HG02798 (cell line): Measurements from ENCODE around the gene SGCD.

ENCODE experiments used
- ATAC-seq: cut with Tn5 transposase; IDR thresholded peaks from one replicate; pipeline ENCODE4 v1.9.1; 2021; ENCODE audit warnings: mild to moderate bottlenecking; ENCODE audit not compliant: unreplicated experiment, poor library complexity

Gene SGCD

DNA sequence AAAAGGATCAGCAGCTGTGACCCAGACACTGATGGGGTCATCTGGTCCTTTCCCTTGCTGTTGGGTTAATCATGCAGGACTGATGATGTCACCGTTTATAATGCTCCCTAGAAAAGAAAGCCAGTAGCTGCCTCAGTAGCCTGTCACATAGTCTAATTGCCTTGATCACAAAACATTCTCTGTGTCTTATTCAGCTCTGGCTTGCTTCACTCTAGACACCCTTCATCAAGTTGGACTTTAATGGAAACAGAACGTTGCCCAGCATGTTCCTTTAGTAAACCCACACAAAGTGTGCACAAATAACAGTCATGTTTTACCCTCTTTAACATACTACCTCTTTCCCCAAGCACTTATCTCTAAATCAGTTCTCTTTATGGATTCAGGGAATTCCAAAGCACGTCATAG, 170.8 kb downstream of the SGCD start:
- no peak for ATAC-seq

DNA sequence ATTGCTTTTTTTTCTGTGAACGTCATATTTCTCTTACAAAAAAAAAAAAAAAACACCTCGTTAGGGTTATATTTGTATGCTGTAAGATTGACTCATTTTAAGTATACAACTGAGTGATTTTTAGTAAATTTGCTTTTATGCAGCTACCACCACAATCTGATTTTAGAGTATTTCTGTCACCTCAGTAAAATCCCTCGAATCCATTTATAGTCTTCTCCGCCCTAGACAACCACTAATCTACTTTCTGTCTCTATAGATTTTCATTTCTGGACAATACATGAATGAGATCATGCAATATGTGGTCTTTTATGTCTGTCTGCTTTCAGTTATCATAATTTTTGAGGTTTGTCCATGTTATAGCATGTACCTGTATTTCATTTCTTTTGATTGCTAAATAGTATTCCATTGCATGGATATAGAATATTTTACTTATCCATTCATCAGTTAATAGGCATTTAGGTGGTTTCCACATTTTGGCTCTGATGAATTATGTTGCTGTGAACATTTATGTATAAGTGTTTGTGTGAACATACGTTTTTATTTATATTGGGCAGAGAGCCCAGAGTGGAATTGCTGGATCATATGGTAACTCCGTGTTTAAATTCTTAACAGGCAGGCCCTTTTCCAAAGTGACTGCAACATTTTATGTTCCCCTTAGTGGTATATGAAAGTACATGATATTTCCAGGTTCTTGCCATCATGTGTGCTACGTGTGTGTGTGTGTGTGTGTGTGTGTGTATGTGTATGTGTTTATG, 171.4 kb downstream of the SGCD start:
- ATAC-seq = no peak

DNA sequence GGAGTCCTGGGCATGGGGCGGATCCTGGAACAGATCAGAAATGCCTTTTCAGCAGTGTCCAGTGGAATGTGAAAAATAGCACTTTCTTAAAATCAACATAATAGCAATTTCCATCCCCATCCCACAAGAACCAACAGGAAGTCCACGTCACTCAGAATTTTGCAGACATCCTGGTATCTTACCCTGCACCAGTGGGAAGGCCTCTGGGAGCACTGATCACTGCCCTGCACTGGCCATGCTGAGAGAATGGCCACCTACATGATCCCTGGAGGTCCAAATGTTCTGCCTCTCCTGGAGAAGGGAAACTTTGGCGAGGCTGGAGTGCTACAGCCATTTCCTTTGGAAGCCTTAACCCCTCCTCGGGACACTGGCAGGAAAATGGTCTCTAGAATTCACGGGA, 173.8 kb downstream of the SGCD start:
- no peak for ATAC-seq

GRCh38 chr5:156505101-156505500, 178.1 kb downstream of the SGCD start:
- ATAC-seq = no peak

DNA sequence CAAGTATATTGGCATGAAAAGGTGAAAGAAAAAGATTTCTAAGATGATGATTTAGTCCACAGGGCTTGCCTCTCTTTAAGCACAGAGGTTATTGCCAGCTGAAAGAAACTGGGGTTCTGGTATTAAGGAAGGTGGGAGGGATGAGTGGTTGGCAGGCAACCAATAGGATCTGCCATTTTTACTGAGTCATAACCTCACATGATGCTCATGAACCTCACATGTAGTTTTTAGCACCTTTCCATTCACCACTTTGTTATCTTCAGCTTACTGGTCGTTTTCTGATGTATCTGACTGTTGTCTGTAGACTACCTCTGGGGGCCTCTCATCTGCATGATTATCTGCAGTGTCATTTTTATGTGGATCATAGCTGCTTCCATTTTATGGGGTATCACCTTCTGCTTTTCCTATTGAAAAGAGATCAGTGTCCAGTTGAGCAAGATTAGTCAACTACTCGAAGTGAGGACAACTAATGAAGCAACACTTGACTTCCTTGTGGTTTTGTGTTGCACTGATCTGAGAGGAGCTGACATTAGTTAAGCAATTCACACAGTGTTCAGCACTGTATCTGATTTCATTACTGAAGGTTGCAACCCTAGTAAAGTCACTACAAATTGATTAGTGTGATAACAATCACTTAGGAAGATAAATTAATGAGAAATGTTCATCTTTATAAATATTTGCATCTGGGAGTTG, 186.3 kb downstream of the SGCD start:
- no peak for ATAC-seq

GRCh38 chr5:156515121-156515520, 188.2 kb downstream of the SGCD start:
- no peak for ATAC-seq

GRCh38 chr5:156515803-156516360, 188.9 kb downstream of the SGCD start:
- no peak for ATAC-seq

DNA sequence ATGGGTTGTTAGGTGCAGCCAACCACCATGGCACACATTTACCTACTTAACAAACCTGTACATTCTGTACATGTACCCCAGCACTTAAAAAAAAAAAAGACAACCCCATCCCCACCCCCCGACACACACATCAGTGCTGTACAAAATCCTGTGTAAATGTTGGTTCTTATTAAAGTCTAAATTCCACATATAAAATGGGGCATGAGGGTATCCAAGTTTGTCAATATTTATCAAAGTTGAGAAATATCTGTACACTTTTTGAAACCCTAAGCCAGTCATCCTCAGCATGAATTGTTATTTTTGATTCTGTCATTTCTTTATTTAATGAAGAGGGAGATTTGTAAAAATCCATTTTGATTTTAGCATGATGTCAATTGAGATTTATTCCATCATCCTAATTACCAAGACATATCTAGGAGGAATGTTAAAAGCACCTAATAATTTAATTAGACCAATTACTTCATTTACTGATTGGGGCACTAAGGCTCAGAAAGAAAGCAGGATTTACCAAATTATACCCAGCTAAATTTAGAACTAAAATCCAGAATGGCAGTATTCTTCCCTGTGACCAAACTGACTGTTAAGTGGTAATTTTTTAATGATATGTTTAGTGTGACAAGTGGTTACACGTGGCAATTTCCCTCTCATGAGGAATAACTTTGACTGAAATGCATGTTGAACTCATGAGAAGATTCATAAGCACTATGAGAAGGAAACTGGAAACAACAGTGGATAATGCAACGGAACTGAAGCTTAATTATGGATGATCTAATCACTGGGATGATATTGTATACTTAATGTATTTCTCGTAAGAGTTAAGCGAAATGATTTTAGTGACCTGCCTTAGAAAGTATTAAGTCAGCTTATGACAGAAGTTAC, 195.9 kb downstream of the SGCD start:
- ATAC-seq = no peak

DNA sequence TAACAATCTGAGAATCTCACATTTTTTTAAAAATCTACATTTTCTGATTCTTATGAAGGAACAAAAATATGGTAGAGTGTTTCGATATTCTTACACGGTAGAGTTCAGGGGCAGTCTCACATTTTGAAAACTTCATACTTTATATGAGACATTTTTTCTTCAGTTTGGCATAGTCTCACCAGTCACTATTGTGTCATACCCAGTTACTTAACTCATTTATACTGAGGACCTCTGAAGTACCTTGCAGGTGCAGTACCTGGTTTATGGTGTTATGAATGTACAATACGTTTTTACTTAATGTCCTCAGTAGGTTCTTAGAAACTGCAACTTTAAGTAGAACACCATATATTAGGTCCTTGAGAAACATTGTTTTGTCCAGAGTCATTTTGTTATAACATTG, 196.6 kb downstream of the SGCD start:
- no peak for ATAC-seq

DNA sequence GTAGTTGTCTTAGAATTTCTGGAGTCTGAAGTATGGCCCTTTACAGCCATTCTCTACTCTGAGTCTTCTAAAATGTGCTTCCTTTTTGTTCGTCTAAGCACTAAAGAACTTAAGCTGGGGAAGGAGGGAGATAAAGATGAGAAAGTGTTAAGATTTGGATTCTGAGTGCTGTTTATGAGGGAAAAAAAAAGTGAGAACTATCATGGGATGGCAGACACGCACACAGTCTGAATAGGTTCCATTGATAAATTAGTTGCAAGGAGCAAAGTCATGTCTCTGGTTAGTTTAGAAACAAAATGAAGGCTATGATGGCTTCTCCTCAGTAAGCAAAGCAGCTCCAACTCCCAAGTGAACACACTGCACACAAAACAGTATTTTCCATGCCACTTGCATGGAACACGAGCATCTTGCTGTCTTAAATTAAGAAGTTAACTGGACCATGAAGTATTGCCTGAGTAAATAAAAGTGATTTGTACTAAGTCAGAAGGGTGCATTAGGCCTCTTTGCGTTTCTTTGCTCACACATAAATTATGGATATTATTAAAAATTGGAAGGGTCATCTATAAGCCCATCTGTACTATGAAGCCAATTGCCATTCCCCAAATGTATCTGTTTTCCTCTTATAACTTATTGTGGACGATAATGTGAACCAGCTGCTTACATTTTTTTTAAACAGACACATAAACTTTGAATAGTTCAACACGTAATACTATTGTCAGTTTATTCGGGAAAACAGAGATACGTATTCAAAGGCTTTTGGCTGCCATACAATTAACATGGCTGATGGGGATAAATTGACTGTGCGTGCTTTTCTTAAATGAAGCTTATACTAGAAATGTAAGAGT, 199.3 kb downstream of the SGCD start:
- no peak for ATAC-seq

DNA sequence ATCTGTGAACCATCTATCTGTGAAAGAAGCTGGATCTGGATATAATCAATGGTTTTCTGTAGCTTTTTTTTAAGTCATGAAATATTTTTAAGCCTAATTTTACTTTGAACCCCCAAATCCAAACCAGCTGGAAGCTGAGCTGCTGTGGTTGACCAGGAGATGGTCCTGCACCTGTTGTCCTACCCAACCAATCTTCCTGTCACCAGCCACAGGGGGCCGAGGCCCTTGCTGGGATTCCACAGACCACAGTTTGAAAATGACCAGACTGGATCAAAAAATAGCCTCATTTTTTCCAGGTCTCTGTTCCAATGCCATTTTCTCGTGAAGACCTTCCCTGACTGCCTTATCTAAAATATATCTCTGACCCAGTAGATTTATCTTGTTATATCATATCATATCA, 200.6 kb downstream of the SGCD start:
- ATAC-seq = no peak

DNA sequence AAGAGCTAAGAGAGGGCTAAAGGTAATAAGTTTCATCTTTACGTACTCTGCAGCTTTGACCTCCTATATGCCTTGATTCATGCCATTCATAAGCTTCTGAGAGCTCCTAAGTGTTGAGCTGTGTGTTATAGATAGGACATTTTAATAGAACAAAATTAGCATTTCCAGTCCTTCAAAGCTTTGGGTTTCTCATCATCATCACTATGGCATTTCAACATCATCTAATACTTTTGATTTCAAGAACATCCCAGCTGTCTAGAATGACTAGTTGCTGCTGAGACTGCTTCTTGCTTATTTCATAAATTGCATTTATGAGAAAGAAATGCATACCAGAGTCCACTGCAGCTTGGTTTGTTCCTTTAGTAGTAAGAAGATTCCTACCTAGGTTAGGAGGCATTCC, 201.7 kb downstream of the SGCD start:
- ATAC-seq = no peak

GRCh38 chr5:156529892-156530291, 202.9 kb downstream of the SGCD start:
- no peak for ATAC-seq

DNA sequence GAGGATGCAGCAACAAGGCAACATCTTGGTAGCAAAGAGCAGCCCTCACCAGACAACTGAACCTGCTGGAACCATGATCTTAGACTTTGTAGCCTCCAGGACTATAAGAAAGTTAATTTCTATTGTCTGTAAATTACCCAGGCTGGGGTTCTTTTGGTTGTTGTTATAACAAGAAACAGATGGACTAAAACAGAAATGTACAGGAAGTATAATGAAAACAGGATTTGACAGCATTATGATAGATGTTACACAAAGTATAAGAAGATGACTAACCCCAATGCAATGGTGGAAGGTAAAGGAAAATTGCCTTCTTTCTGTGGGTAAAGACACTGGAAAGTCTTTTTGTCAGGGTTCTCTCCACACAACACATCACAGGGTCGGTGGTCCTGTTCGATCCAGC, 204.2 kb downstream of the SGCD start:
- ATAC-seq = no peak

DNA sequence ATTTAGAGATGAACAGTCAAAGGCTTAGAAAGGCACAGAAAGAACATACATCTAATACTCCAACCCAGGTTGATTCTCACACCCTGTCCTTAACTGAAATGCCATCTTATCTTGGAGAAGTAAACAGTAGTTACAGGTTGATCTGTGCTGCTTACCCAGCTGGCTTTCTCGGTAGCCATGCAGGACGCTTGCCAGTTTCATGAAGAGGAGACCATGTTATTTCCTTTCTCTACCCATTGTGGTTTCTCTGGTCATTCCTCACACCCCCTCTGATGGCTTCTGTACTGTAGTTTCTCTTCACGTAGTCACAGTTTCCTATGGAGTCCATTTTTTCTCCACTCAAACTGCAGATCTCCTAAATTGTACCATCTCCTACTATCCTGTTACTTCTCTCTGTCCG, 206.0 kb downstream of the SGCD start:
- no peak for ATAC-seq

DNA sequence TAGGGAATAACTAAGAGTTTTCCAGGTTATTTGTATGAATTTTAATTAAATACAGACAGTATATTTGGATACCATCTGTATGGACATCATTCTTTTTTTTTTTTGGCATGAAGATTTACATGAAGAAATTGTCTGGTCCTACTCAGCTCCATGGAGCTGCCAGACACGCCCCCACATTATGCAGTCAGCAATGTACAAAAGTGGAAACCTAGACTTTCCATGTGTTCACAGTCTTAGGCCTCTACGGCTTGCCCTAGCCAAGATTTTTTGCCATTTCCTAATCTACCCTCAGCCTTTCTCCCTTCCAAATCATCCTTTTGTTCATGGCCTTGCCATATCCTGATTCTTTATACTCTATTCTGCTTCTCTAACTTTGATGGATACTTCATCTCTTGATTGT, 207.1 kb downstream of the SGCD start:
- ATAC-seq = no peak

DNA sequence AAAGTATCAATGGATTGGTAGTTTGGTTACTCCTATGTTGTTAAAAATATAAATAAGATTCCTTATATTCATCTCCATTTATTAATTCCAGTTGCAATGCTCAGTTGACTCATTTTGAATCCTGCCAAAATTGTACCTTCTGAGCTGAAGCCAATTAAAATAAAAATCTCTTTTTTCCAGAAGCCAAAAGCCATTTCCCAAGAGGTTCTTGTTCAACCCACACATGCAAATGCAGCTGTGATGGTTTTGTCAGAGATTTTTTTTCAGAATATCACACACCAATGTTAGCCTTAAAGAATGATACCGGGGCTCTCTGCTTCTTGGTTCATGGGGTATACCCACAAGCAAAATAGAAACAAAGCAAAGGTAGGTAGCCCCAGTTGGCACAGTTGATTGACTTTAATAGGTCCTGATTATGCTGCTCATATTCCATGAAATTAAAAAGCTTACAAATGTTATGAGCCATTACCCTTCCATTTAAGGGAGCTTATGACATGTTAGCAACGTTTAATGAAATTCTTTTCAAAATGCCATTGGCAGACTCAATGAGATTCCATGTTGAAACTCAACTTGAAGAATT, 208.0 kb downstream of the SGCD start:
- no peak for ATAC-seq

GRCh38 chr5:156540491-156540890, 213.5 kb downstream of the SGCD start:
- no peak for ATAC-seq

DNA sequence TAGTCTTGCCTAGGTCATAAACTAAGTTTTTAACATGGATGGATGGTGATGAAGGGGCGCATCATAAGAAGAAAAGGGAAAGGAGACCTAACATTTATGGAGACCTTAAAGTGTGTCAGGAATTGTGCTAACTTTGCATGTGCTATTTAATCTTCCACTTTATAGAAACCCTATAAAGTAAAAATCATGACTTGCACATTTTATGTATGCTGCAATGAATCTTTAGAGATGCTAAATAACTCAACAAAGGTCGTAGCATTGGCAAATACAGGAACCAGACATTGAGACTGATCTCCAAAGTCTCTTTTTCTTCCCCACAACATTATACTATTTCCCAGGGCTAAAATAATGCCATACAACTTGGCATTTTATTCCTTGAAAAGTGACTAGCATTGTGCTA, 214.6 kb downstream of the SGCD start:
- no peak for ATAC-seq
